Heart left ventricle (tissue), 13 donors: ENCODE data around the gene ASPA.

Experiments used
- POLR2A ChIP-seq, 2 donors: fragments of 450-650 bp; IDR thresholded peaks; one replicate each; pipeline ENCODE4 v1.6.1; 2017; ENCODE audit warnings: antibody characterized with exemption in 2 of 2, mild to moderate bottlenecking in 2 of 2, moderate library complexity in 2 of 2
- TF ChIP-seq, protein P1 (sequence below), 12 donors: fragments of 200-600 bp; sonication (generic) in 4 of 12; IDR thresholded peaks; one replicate each; pipeline versions ENCODE4 v1.5.0 to v1.8.0; 2018 to 2022; ENCODE audit warnings: antibody characterized with exemption in 12 of 12, mild to moderate bottlenecking in 5 of 12
- donor health status: ischemic (EF 13 %, LVEDD 7.1; RV severe dilation, severe dysfunction).
- donor health status: DM: no; HTN: yes; CAD: no.
- donor health status: DM: no; HTN: no; CAD: no.
- donor health status: ischemic (EF 25% LVEDD 6.9; RV normal size, moderate dysfunction).
- donor health status: ischemic (EF 25% LVEDD 5.7; RV mildly dilated, moderate dysfunction).
- donor health status: ischemic (EF 35%, LVEDD 5.7; RV mildly dilated, moderate dysfunction).
- donor health status: nonischemic (EF 11% LVEDD 7.7; RV severe dilation, severe dysfunction).
- donor health status: DM: yes; HTN: yes; CAD: no.
- donor health status: PGD.
- donor health status: ischemic (EF 29% LVEDD 5.4; RV normal size, mild dysfunction).
- donor health status: nonischemic (EF 23%, LVEDD 6.1; RV moderate dilation, normal function).

DNA sequence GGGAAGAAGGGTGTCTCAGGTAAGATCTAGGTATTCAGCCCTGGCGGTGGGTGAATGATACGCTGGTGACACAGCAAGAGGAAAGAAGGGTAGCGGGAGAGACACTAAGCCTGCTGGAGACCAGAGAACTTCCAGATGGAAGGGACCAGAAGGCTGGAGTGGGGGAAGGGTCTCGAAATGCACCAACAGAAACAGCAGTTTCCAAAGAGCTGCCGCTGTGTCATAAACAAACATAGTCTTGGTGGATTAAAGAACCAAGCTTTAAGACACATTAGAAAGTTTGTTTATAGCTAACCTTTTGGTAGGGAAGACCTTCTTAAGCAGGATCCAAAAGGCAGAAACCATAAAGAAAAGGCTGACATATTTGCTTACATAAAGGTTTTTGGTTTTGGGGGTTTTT lies 60.9 kb downstream of the ASPA start:
- TF ChIP-seq, protein P1, sequence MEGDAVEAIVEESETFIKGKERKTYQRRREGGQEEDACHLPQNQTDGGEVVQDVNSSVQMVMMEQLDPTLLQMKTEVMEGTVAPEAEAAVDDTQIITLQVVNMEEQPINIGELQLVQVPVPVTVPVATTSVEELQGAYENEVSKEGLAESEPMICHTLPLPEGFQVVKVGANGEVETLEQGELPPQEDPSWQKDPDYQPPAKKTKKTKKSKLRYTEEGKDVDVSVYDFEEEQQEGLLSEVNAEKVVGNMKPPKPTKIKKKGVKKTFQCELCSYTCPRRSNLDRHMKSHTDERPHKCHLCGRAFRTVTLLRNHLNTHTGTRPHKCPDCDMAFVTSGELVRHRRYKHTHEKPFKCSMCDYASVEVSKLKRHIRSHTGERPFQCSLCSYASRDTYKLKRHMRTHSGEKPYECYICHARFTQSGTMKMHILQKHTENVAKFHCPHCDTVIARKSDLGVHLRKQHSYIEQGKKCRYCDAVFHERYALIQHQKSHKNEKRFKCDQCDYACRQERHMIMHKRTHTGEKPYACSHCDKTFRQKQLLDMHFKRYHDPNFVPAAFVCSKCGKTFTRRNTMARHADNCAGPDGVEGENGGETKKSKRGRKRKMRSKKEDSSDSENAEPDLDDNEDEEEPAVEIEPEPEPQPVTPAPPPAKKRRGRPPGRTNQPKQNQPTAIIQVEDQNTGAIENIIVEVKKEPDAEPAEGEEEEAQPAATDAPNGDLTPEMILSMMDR (IDR thresholded peaks at IDR 0.05): no peak
- TF ChIP-seq POLR2A (IDR thresholded peaks at IDR 0.05): no peak
